Keratinocyte (primary cell): ENCODE results near the gene BOLA1. TPM values are rescaled to one million over a fixed set of nuclear protein-coding genes. Genes with fewer than 3 reads are reported as not detected.

Experiments
- DNase-seq: peaks from one replicate; pipeline ENCODE4 v3.0.0-alpha.2; 2011; ENCODE audit warnings: low read depth, missing footprints, low spot score
- FAIRE-seq: peaks from 2 replicates; lab custom pipeline; 2011; peaks lifted over from hg19 to GRCh38; lab: Jason Lieb, UNC
- H2AFZ ChIP-seq: 2 replicates; pipeline ENCODE4 v1.6.0; 2012; ENCODE audit warnings: low read length, control low read depth, inconsistent platforms; ENCODE audit not compliant: control insufficient read depth
- H3K27ac ChIP-seq: 2 replicates; pipeline ENCODE4 v1.5.1; 2011; ENCODE audit warnings: low read length; ENCODE audit not compliant: control insufficient read depth, insufficient read depth
- H3K27me3 ChIP-seq: 3 replicates; pipeline ENCODE4 v1.6.0; 2011; ENCODE audit warnings: low read length; ENCODE audit not compliant: control insufficient read depth, insufficient read depth; ENCODE audit errors: extremely low read depth
- H3K36me3 ChIP-seq, 2 experiments: 2 replicates in 1 of 2; 3 replicates in 1 of 2; pipeline ENCODE4 v1.5.1; 2011; ENCODE audit warnings: low read length in 2 of 2, mild to moderate bottlenecking in 1 of 2; ENCODE audit not compliant: control insufficient read depth in 2 of 2, insufficient read depth in 2 of 2; ENCODE audit errors: extremely low read depth in 1 of 2
- H3K4me1 ChIP-seq: 3 replicates; pipeline ENCODE4 v1.5.1; 2011; ENCODE audit warnings: low read length; ENCODE audit not compliant: control insufficient read depth, insufficient read depth; ENCODE audit errors: extremely low read depth
- H3K4me2 ChIP-seq: 3 replicates; pipeline ENCODE4 v1.6.0; 2011; ENCODE audit warnings: low read depth, low read length; ENCODE audit not compliant: control insufficient read depth, insufficient read depth; ENCODE audit errors: extremely low read depth
- H3K4me3 ChIP-seq, 3 experiments: fragments of 200-600 bp in 1 of 3; sonication (generic) in 1 of 3; 2 replicates in 2 of 3; 3 replicates in 1 of 3; pipeline ENCODE4 v1.5.1; 2011 to 2016; ENCODE audit warnings: low read length in 3 of 3, mild to moderate bottlenecking in 3 of 3, control low read depth in 2 of 3, inconsistent platforms in 1 of 3, low read depth in 1 of 3, mixed read lengths in 1 of 3, mixed run types in 1 of 3, moderate library complexity in 1 of 3; ENCODE audit not compliant: control insufficient read depth in 2 of 3, insufficient read depth in 2 of 3; ENCODE audit errors: extremely low read depth in 1 of 3
- H3K79me2 ChIP-seq: 2 replicates; pipeline ENCODE4 v1.6.0; 2012; ENCODE audit warnings: low read length; ENCODE audit not compliant: control insufficient read depth, insufficient read depth
- H3K9ac ChIP-seq: 3 replicates; pipeline ENCODE4 v1.6.0; 2011; ENCODE audit warnings: low read length; ENCODE audit not compliant: control insufficient read depth, insufficient read depth; ENCODE audit errors: extremely low read depth
- H3K9me1 ChIP-seq: 3 replicates; pipeline ENCODE4 v1.6.0; 2011; ENCODE audit warnings: low read length; ENCODE audit not compliant: control insufficient read depth, insufficient read depth; ENCODE audit errors: extremely low read depth
- H3K9me3 ChIP-seq: 2 replicates; pipeline ENCODE4 v1.5.1; 2012; ENCODE audit warnings: low read depth, low read length; ENCODE audit not compliant: control insufficient read depth
- H4K20me1 ChIP-seq: 3 replicates; pipeline ENCODE4 v1.6.0; 2011; ENCODE audit warnings: low read length; ENCODE audit not compliant: control insufficient read depth, insufficient read depth; ENCODE audit errors: extremely low read depth
- CTCF ChIP-seq, 3 experiments: IDR thresholded peaks in 1 of 3; conservative IDR thresholded peaks in 1 of 3; optimal IDR thresholded peaks in 1 of 3; 2 replicates in 2 of 3; 3 replicates in 1 of 3; pipeline versions ENCODE3 to v1.5.1; 2011; ENCODE audit warnings: low read length in 3 of 3, mild to moderate bottlenecking in 3 of 3, moderate library complexity in 2 of 3, control low read depth in 1 of 3, inconsistent platforms in 1 of 3; ENCODE audit not compliant: insufficient read depth in 2 of 3; ENCODE audit errors: extremely low read depth in 1 of 3
- EZH2 ChIP-seq: IDR thresholded peaks from one replicate; pipeline ENCODE4 v1.6.1; 2012; ENCODE audit warnings: inconsistent platforms, mild to moderate bottlenecking, low read length, moderate library complexity
- dilution Hi-C: fragments of 300-500 bp; cut with MboI; formaldehyde crosslinking; loops from one replicate; pipeline ENCODE4 v1.7.0; 2020; ENCODE audit warnings: low sequenced_read_pairs; ENCODE audit not compliant: extremely low pct_ligation_motif_present
- polyA plus RNA-seq, 5 experiments: library from polyadenylated mRNA; depleted of rRNA in 3 of 5; stranded (reverse) in 3 of 5; stranded (forward) in 1 of 5; unstranded in 1 of 5; fragments of >200 nt; gene quantifications; 1 replicate in 1 of 5; 2 replicates in 3 of 5; 3 replicates in 1 of 5; pipeline versions ENCODE4 v1.2.1 to v1.2.3, GENCODE V29; 2011 to 2012; ENCODE audit warnings: missing spikeins in 2 of 5, low read depth in 1 of 5, low replicate concordance in 1 of 5

The BOLA1 gene
- polyA plus RNA-seq, 1 donor (not counting 4 experiments of a cell fraction or from before 2014, with no cell fraction given) = 13.8 TPM

DNA sequence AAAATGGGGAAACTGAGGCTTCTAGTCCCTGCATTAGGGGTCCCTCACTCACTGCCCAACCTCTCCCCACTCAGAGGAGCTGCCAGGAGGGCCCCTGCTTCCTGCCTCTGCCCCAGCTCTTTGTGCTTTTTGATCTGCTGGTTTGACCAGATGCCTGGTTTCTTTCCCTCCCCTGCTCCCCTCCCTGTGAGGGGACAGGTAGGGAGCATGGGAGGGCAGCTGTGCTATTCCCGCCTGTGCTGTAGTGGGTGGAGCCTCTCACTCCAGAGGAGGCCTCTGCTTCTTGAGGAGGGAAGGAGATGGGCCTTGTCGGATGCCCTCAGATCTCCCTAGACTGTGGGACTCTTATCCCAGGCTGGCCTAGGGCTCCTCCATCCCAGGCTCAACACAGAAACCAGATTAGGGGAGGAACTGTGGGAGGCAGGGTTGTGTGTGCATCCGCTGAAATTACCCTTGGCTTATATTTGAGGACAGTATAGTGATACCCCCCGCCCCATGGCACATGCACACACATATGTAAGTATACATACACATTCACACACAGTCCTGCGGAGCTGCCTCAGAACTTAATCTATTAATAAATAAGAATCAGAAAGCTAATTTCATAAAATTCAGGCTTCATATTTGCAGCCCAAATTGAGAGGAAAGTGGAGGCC, 4.6 kb downstream of the BOLA1 start:
- dilution Hi-C loops = no loop called here
- FAIRE-seq = no peak
- no peak overlapping the region for H3K9ac ChIP-seq
- H3K79me2 ChIP-seq = no peaks in the 10 kb centered on the region
- H3K9me1 ChIP-seq = no peaks in the 10 kb centered on the region
- no peaks in the 10 kb centered on the region for H3K27me3 ChIP-seq
- no peak overlapping the region for H3K4me2 ChIP-seq
- no peak for DNase-seq
- H4K20me1 ChIP-seq = no peaks in the 10 kb centered on the region
- no peak overlapping the region for H3K4me3 ChIP-seq
- H2AFZ ChIP-seq = no peak overlapping the region
- H3K9me3 ChIP-seq = no peaks in the 10 kb centered on the region
- no peaks in the 10 kb centered on the region for H3K36me3 ChIP-seq
- TF ChIP-seq EZH2 = no peak
- TF ChIP-seq CTCF (optimal IDR thresholded peaks at IDR 0.05 in 1 of 3, IDR thresholded peaks at IDR 0.05 in 1 of 3, conservative IDR thresholded peaks at IDR 0.05 in 1 of 3; ENCODE audit: extremely low read depth in 1 of 3, insufficient read depth in 2 of 3, low read length in 3 of 3) = no peak
- H3K27ac ChIP-seq = no peak overlapping the region
- H3K4me1 ChIP-seq = peaks cover 9% of the 10 kb centered on the region

- H3K79me2 ChIP-seq = no peaks in the 10 kb centered on the region
- FAIRE-seq (no peak), DNase-seq (no peak)
- dilution Hi-C loops = no loop called here
- H3K27ac ChIP-seq = no peak overlapping the region
- no peaks in the 10 kb centered on the region for H3K4me1 ChIP-seq
- no peaks in the 10 kb centered on the region for H3K9me3 ChIP-seq
- no peaks in the 10 kb centered on the region for H3K9me1 ChIP-seq
- H3K4me2 ChIP-seq = no peak overlapping the region
- H3K4me3 ChIP-seq = no peak overlapping the region
- H4K20me1 ChIP-seq = no peaks in the 10 kb centered on the region
- TF ChIP-seq CTCF (optimal IDR thresholded peaks at IDR 0.05 in 1 of 3, IDR thresholded peaks at IDR 0.05 in 1 of 3, conservative IDR thresholded peaks at IDR 0.05 in 1 of 3; ENCODE audit: extremely low read depth in 1 of 3, insufficient read depth in 2 of 3, low read length in 3 of 3) (no peak), EZH2 (no peak)
- no peaks in the 10 kb centered on the region for H3K36me3 ChIP-seq
- no peak overlapping the region for H2AFZ ChIP-seq
- no peaks in the 10 kb centered on the region for H3K27me3 ChIP-seq
- no peak overlapping the region for H3K9ac ChIP-seq
These were observed 7.3 kb downstream of the BOLA1 start for GRCh38 chr1:149906570-149907075.
